Mucosa of descending colon (tissue), 3 donors: ENCODE data around the gene RPS6KA1. TPM values are rescaled to one million over a fixed set of nuclear protein-coding genes. Genes with fewer than 3 reads are reported as not detected.
"Not testable (repeated sequence)": the region's sequence is repeated elsewhere in the genome, so short reads cannot be mapped to it uniquely, and the experiment has no call there.

Experiments used
- ATAC-seq: fragments of 200-7000 bp; cut with Tn5 transposase; one replicate; pipeline ENCODE4 v1.9.1; 2020; ENCODE audit warnings: mild to moderate bottlenecking, moderate library complexity
- DNase-seq, 3 donors: peaks; one replicate each; pipeline ENCODE4 v3.0.0-alpha.2; 2020
- H3K36me3 ChIP-seq: fragments of 200-600 bp; one replicate; pipeline ENCODE4 v1.8.0; 2021; ENCODE audit warnings: low read depth, mild to moderate bottlenecking
- H3K4me1 ChIP-seq: fragments of 200-600 bp; one replicate; pipeline ENCODE4 v1.8.0; 2021; ENCODE audit warnings: low read depth, mild to moderate bottlenecking
- H3K4me3 ChIP-seq: fragments of 200-600 bp; one replicate; pipeline ENCODE4 v1.8.0; 2021; ENCODE audit warnings: mild to moderate bottlenecking
- H3K9me3 ChIP-seq: fragments of 200-600 bp; one replicate; pipeline ENCODE4 v1.8.0; 2021; ENCODE audit warnings: mild to moderate bottlenecking
- CTCF ChIP-seq: fragments of 200-600 bp; IDR thresholded peaks from one replicate; pipeline ENCODE4 v1.8.0; 2022; ENCODE audit warnings: antibody characterized with exemption, mild to moderate bottlenecking
- intact Hi-C, 2 donors: fragments of 100-400 bp; cut with DNase I in 1 of 2; cut with micrococcal nuclease in 1 of 2; formaldehyde crosslinking; loops; one replicate each; pipeline versions ENCODE4 v1.11.0 to v1.11.1; 2022; cut with DNase I, micrococcal nuclease
- microRNA-seq: library from miRNA; unstranded; fragments of <30 nt; microRNA quantifications from one replicate; pipeline ENCODE4, GENCODE V29; 2019
- total RNA-seq, 3 donors: library from RNA; stranded (reverse); fragmentation: NEBNext Ultra II Directional in 2 of 3; extraction: Animal tissue kit (Norgen Biotek cat#: 25700) in 2 of 3; gene quantifications; one replicate each; pipeline versions ENCODE4 v1.2.1 to v1.2.4, GENCODE V29; 2021 to 2023
- donor health status: DM: no; HTN: no; CAD: no; lungs with moderate emphysema.
- donor health status: DM: no; HTN: no; CAD: no.
- donor health status: DM: no; HTN: yes; CAD: no.

The RPS6KA1 gene
- total RNA-seq, 3 donors from 2014 or later, result 81.4 to 183 (median 146) TPM

- no peak for TF ChIP-seq CTCF
- Histone ChIP-seq H3K4me1 (no peaks in the 10 kb centered on the region), H3K36me3 (no peaks in the 10 kb centered on the region), H3K4me3 (no peak overlapping the region), H3K9me3 (no peaks in the 10 kb centered on the region)
- DNase-seq (no peak), ATAC-seq (no peak)
- intact Hi-C loops, result loop anchor here in 1 of 2 donors (5.0 kb wide), 1 partner anchor 182 kb away; no protein-coding TSS in a partner anchor
Measured at GRCh38 chr1:26610781-26611180, 81.2 kb downstream of the RPS6KA1 start.

GRCh38 chr1:26612627-26613026 lies 83.1 kb downstream of the RPS6KA1 start:
- intact Hi-C loops, result loop anchor here in 1 of 2 donors (5.0 kb wide), 1 partner anchor 180 kb away; no protein-coding TSS in a partner anchor
- H3K9me3 ChIP-seq, DNase-seq, H3K4me1 ChIP-seq, ATAC-seq, H3K4me3 ChIP-seq, H3K36me3 ChIP-seq: not testable (repeated sequence)

- ATAC-seq (no peak), DNase-seq (no peak)
- TF ChIP-seq CTCF, result no peak
- Histone ChIP-seq H3K36me3 (no peaks in the 10 kb centered on the region), H3K4me3 (no peak overlapping the region), H3K4me1 (peaks cover 3% of the 10 kb centered on the region), H3K9me3 (no peaks in the 10 kb centered on the region)
- intact Hi-C loops, result loop anchor here in 1 of 2 donors (5.0 kb wide), 1 partner anchor 177 kb away; no protein-coding TSS in a partner anchor
Measured at GRCh38 chr1:26614655-26615411, 85.3 kb downstream of the RPS6KA1 start.

- intact Hi-C loops, result no loop called here
- Histone ChIP-seq H3K4me1 (peaks cover 3% of the 10 kb centered on the region), H3K9me3 (no peaks in the 10 kb centered on the region), H3K4me3 (no peak overlapping the region), H3K36me3 (no peaks in the 10 kb centered on the region)
- TF ChIP-seq CTCF, result no peak
- ATAC-seq (no peak), DNase-seq (no peak)
Measured at GRCh38 chr1:26616881-26617280, 87.3 kb downstream of the RPS6KA1 start.

- Histone ChIP-seq H3K4me3 (no peak overlapping the region), H3K9me3 (no peaks in the 10 kb centered on the region), H3K4me1 (peaks cover 3% of the 10 kb centered on the region), H3K36me3 (no peaks in the 10 kb centered on the region)
- ATAC-seq (no peak), DNase-seq (no peak)
- no peak for TF ChIP-seq CTCF
- intact Hi-C loops, result no loop called here
Measured at GRCh38 chr1:26618561-26618960, 89.0 kb downstream of the RPS6KA1 start.

Small RNAs within 50 kb of the gene (microRNA-seq; reads per million reads assigned to microRNA genes)
- 7.7 reads per million, percentile 30 among the genes with 10 or more reads in this experiment for gene MIR1976

Other genes starting within 250 kb of the RPS6KA1 start
- 100 to 1,000 TPM; 156 to 422 (median 385) TPM for gene SH3BGRL3, start 249.7 kb upstream of the RPS6KA1 start, total RNA-seq
- gene UBXN11, start 223.1 kb upstream of the RPS6KA1 start, total RNA-seq, result 10 to 100 TPM; 12.9 to 17.9 (median 16.4) TPM
- 10 to 100 TPM in 2 of 3 donors, 1 to 10 TPM in 1; 6.9 to 17.8 (median 13.1) TPM for gene CD52, start 211.8 kb upstream of the RPS6KA1 start, total RNA-seq
- gene CRYBG2, start 175.6 kb upstream of the RPS6KA1 start, total RNA-seq, result 10 to 100 TPM; 19.4 to 27.7 (median 19.6) TPM
- gene ZNF683, start 157.0 kb upstream of the RPS6KA1 start, total RNA-seq, result 1 to 10 TPM in 1 of 3 donors, under 1 TPM in 1, not detected in 1; 0.19 to 1.0 TPM
- not detected for gene LIN28A, start 118.9 kb upstream of the RPS6KA1 start, total RNA-seq
- 100 to 1,000 TPM in 2 of 3 donors, 10 to 100 TPM in 1; 72.9 to 137 (median 118) TPM for gene DHDDS, start 97.4 kb upstream of the RPS6KA1 start, total RNA-seq
- gene HMGN2, start 57.3 kb upstream of the RPS6KA1 start, total RNA-seq, result 100 to 1,000 TPM; 186 to 463 (median 271) TPM
- 10 to 100 TPM; 59.9 to 81.2 (median 65.4) TPM for gene ARID1A, start 166.3 kb downstream of the RPS6KA1 start, total RNA-seq